ENCODE measurements around the gene EQTN. TPM values are rescaled to one million over a fixed set of nuclear protein-coding genes. Genes with fewer than 3 reads are reported as not detected.
A peak's percentile ranks its signal among the peaks of the same experiment; 100 is the strongest.

The EQTN gene
- total and polyA plus RNA-seq, 2 of the 8 experiments (the other 6 are each of a cell fraction or from before 2014, with no cell fraction given): 0.23 TPM; not detected in 1

DNA sequence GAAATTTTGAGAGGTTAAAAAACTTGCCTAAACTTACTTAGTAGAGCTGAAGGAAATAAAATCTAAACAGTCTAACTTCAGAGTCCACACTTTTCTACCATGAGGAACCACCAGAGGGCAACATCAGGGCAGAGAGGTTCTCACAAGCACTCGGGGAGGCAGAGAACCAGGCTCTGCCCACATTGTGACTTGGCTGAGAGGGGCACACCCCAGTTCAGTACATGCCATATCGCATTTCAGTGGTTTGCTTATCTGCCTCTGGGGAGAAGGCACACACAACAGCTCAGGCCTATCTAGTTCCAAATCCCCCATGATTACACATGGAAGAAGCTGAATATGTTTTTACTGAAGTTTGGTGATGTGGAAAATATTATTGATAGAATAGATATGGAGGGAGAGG is 49.2 kb downstream of the EQTN start:
- Histone ChIP-seq H3K9ac (replicated peaks in 1 of 4; ENCODE audit: extremely low read depth in 1 of 4, low read depth in 3 of 4, low read length in 3 of 4) (no peak overlapping the region), H3K36me3 (ENCODE audit: control insufficient read depth in 2 of 4, insufficient read depth in 4 of 4, low read length in 3 of 4) (no peaks in the 10 kb centered on the region)
- WGBS, 2 experiments (ENCODE audit: extremely low coverage in 1 of 2, insufficient coverage in 1 of 2, insufficient read length in 1 of 2, insufficient replicate concordance in 2 of 2, low coverage in 1 of 2, low lambda C conversion rate in 2 of 2, missing lambda C conversion rate in 1 of 2): 38% methylated on average over 2 of the region's 2 CpGs; no CpG with 5 or more reads in 1 of the 2 experiments
- TF ChIP-seq YY1 (IDR thresholded peaks at IDR 0.05; ENCODE audit: low read depth, low read length) (no peak), FOSL1 (IDR thresholded peaks at IDR 0.05; ENCODE audit: insufficient read depth, low read depth, low read length) (no peak), USF2 (IDR thresholded peaks at IDR 0.05; ENCODE audit: low read length) (no peak), JUND (IDR thresholded peaks at IDR 0.05; ENCODE audit: low read length) (no peak), POU5F1 (IDR thresholded peaks at IDR 0.05; ENCODE audit: low read depth, low read length) (no peak), SIRT6 (IDR thresholded peaks at IDR 0.05; ENCODE audit: low read length) (no peak), RNF2 (IDR thresholded peaks at IDR 0.05; ENCODE audit: borderline replicate concordance, low read depth, low read length, missing control alignments, poor library complexity, severe bottlenecking) (no peak), CEBPB (IDR thresholded peaks at IDR 0.05; ENCODE audit: low read depth, low read length) (no peak), POLR2A (IDR thresholded peaks at IDR 0.05; ENCODE audit: control extremely low read depth in 1 of 2, low read depth in 2 of 2, low read length in 2 of 2) (no peak), SP1 (IDR thresholded peaks at IDR 0.05; ENCODE audit: low read depth, low read length) (no peak), RAD21 (IDR thresholded peaks at IDR 0.05 in 1 of 2, conservative IDR thresholded peaks at IDR 0.05 in 1 of 2; ENCODE audit: low read depth in 2 of 2, low read length in 2 of 2) (peak; percentile 73 to 81)
- TF ChIP-seq, protein P1, sequence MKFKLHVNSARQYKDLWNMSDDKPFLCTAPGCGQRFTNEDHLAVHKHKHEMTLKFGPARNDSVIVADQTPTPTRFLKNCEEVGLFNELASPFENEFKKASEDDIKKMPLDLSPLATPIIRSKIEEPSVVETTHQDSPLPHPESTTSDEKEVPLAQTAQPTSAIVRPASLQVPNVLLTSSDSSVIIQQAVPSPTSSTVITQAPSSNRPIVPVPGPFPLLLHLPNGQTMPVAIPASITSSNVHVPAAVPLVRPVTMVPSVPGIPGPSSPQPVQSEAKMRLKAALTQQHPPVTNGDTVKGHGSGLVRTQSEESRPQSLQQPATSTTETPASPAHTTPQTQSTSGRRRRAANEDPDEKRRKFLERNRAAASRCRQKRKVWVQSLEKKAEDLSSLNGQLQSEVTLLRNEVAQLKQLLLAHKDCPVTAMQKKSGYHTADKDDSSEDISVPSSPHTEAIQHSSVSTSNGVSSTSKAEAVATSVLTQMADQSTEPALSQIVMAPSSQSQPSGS (IDR thresholded peaks at IDR 0.05; ENCODE audit: low read length): no peak

More for the DNA sequence above, 49.2 kb downstream of the EQTN start:
- Histone ChIP-seq H3K79me1 (ENCODE audit: low read depth, low read length) (no peaks in the 10 kb centered on the region), H3K23ac (ENCODE audit: insufficient read length) (no peak overlapping the region), H2BK5ac (ENCODE audit: low read depth, low read length) (no peak overlapping the region), H2AK5ac (ENCODE audit: low read depth, low read length) (no peak overlapping the region), H4K91ac (replicated peaks; ENCODE audit: insufficient read length, low read length) (no peak overlapping the region), H2BK12ac (ENCODE audit: low read depth, low read length) (no peak overlapping the region), H3K56ac (replicated peaks; ENCODE audit: insufficient read length, low read depth, low read length) (no peak overlapping the region), H3K27ac (ENCODE audit: low read depth, low read length) (no peak overlapping the region), H3K9me3 (ENCODE audit: insufficient read depth in 2 of 2, low read depth in 1 of 2, low read length in 1 of 2) (no peaks in the 10 kb centered on the region), H2BK20ac (ENCODE audit: low read length) (no peak overlapping the region), H3K18ac (ENCODE audit: extremely low read depth, low read length) (peak overlapping the region; percentile 28; the same call in 1 of the 2 replicates), H4K5ac (ENCODE audit: insufficient read length, low read depth, low read length) (no peak overlapping the region), H3K14ac (ENCODE audit: insufficient read length) (no peak overlapping the region), H2BK15ac (ENCODE audit: low read length) (no peak overlapping the region), H4K8ac (ENCODE audit: extremely low read depth, insufficient read depth, low read length) (no peak overlapping the region), H3K4ac (replicated peaks; ENCODE audit: insufficient read length, low read depth, low read length) (no peak overlapping the region), H3K79me2 (ENCODE audit: control insufficient read depth in 1 of 2, insufficient read depth in 2 of 2, low read length in 2 of 2) (no peaks in the 10 kb centered on the region), H3K23me2 (ENCODE audit: low read depth, low read length) (no peaks in the 10 kb centered on the region), H3K4me1 (replicated peaks in 1 of 4; ENCODE audit: control insufficient read depth in 3 of 4, insufficient read depth in 4 of 4, low read length in 3 of 4) (no peaks in the 10 kb centered on the region; a peak in 1 of 7 replicates), H2BK120ac (replicated peaks; ENCODE audit: low read depth, low read length) (no peak overlapping the region), H3K4me3 (ENCODE audit: extremely low read depth in 1 of 4, insufficient read depth in 2 of 4, low read depth in 3 of 4, low read length in 4 of 4) (no peak overlapping the region), H4K20me1 (replicated peaks in 1 of 2; ENCODE audit: control insufficient read depth in 1 of 2, insufficient read depth in 2 of 2, low read length in 2 of 2) (no peaks in the 10 kb centered on the region), H3K4me2 (ENCODE audit: insufficient read depth in 1 of 2, low read depth in 2 of 2, low read length in 2 of 2) (no peak overlapping the region), H2AFZ (ENCODE audit: low read length) (no peak overlapping the region), H3K27me3 (replicated peaks in 1 of 4; ENCODE audit: control insufficient read depth in 3 of 4, extremely low read depth in 1 of 4, insufficient read depth in 3 of 4, low read length in 3 of 4) (no peaks in the 10 kb centered on the region)
- DNase-seq (ENCODE audit: low read depth in 1 of 2, low spot score in 2 of 2) (peak; percentile 25 to 56), FAIRE-seq (no peak)
- ChIA-PET CTCF (ENCODE audit: partially characterized antibody) (interaction anchor here (0.6 to 3.9 kb wide), 25 partner anchors 9 to 301 kb away, joined by 3 to 39 read pairs (median 4); no protein-coding TSS in a partner anchor), POLR2A (ENCODE audit: partially characterized antibody) (no interaction called here)

Measured in H1 (cell line).